ENCODE data around the gene CHCHD6. TPM values are rescaled to one million over a fixed set of nuclear protein-coding genes. Genes with fewer than 3 reads are reported as not detected.

The CHCHD6 gene
- total RNA-seq, 4 donors from 2014 or later = 2.4 to 44.6 (median 5.1) TPM

DNA sequence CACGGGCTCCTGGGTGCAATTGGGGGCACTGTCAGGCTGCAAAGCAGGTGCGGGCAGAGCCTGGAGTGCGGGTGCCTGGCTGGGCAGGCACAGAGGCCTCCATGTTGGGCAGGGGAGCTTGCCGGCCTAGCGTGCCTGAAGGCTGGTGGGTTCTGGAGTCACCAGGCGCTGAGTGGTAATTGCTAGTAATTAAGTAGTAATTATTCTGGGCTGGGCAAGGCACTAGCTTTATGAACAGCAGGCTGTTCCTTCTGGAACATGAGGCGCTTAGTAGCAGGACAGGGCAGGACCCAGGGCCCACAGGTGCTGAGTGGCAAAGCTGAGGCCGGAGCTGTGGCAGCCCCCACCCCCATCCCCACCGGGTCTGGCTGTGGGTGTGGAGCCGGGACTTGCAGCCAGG is 304.2 kb downstream of the CHCHD6 start:
- no peak for DNase-seq
- Histone ChIP-seq H3K4me3 (no peak overlapping the region), H3K27ac (no peak overlapping the region), H3K36me3 (peaks cover 0 to 12% (median 0%) of the 10 kb centered on the region in 3 donors), H3K27me3 (no peaks in the 10 kb centered on the region), H3K4me1 (peaks cover 0 to under 1% (median 0%) of the 10 kb centered on the region in 4 donors), H3K9me3 (no peaks in the 10 kb centered on the region)
- no peak for TF ChIP-seq POLR2A (IDR thresholded peaks at IDR 0.05)
- TF ChIP-seq CTCF (IDR thresholded peaks at IDR 0.05) = no peak

DNA sequence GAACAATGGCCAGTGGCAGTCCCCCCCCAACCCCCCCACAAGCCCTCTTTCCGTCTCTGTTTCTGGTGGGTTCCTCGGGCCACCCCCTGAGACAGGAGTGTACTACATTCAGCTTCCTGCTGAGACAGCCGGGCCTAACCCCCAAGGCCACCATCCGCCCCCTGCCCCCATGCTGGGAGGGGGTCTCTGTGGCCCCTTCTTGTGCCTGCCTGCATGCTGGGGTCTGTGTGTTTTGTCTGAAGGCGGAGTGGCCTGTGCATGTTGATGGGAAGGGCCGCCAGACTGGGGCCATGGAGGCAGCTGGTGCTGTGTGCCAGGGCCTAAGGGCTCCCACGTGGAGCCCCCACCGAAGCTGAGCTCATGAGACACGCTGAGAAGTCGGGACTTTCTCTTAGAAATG is 305.5 kb downstream of the CHCHD6 start:
- TF ChIP-seq CTCF (IDR thresholded peaks at IDR 0.05) = no peak
- no peak for TF ChIP-seq POLR2A (IDR thresholded peaks at IDR 0.05)
- no peak for DNase-seq
- no peaks in the 10 kb centered on the region for H3K9me3 ChIP-seq
- no peaks in the 10 kb centered on the region for H3K4me1 ChIP-seq
- H3K27me3 ChIP-seq = no peaks in the 10 kb centered on the region
- H3K27ac ChIP-seq = no peak overlapping the region
- no peak overlapping the region for H3K4me3 ChIP-seq
- H3K36me3 ChIP-seq = peaks cover 0 to 25% (median 0%) of the 10 kb centered on the region in 3 donors

Other genes starting within 250 kb of the CHCHD6 start
- gene ZXDC, start 228.3 kb upstream of the CHCHD6 start, total RNA-seq = 10 to 100 TPM; 44.1 to 99.8 (median 67.5) TPM
- not detected for gene UROC1, start 186.5 kb upstream of the CHCHD6 start, total RNA-seq
- gene CHST13, start 180.1 kb upstream of the CHCHD6 start, total RNA-seq = 1 to 10 TPM in 2 of 4 donors, not detected in 2; 2.8 to 2.9 TPM
- not detected for gene C3orf22, start 145.3 kb upstream of the CHCHD6 start, total RNA-seq
- gene TXNRD3, start 49.1 kb upstream of the CHCHD6 start, total RNA-seq = 10 to 100 TPM in 1 of 4 donors, 1 to 10 TPM in 3; 1.4 to 11.6 (median 2.8) TPM